ENCODE results near the gene ALDOC. TPM values are rescaled to one million over a fixed set of nuclear protein-coding genes. Genes with fewer than 3 reads are reported as not detected.

ALDOC gene
- total RNA-seq (2014; rRNA removed; shearing (Covaris generic)), result 157 and 183 TPM in 2 replicates
- 33.3 and 33.5 TPM in 2 replicates for polyA plus RNA-seq (2016; fragmentation: Nextera tagmentation; extraction: Ambion mirVana)
- long read RNA-seq, transcript ALDOC-201 (9 exons, 1,982 nt), result major isoform, 22 of 25 reads
- long read RNA-seq, partial matches to known transcripts, result 0 of 25 reads
- long read RNA-seq, other reads (novel, unspliced or antisense), result 2 of 25 reads

DNA sequence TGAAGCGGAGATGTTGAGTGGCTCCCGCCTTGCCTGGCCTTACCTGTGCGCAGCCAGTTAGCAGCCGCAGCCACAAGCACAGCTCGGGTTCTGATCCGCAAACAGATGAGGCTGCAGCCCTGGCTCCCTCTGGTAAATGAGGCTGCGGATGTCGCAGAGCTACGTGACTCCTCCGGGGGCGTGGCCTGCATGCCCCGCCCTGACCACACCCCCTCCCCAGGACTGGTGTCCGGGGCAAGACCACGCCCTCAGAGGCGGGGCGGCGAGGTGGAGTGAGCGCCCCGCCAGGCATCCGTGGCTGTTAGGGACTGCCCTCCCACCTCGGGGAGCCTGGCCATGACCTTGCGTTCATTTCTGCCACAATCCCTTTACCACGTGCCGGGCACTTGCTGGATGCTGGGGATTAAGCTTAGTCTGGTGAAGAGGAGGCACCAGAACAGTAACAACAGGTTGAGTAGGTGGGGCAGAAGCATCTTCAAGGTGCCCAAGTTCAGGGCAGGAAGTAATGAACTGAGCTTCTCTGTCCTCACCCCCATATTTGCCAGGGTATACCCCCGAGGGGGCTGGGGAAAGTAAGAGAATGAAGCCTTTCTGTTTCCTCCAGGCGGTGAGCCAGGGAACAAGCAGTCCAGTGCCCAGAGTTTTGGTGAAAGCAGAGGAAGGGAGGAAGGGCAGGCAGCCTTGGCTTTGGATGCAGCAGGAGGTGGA lies at the start of gene ALDOC:
Gene ALDOC, minus strand, starts transcription at position 138 of the 708 bp plus-strand sequence. CDS start 1,363 bp downstream, outside the sequence.
- DNase-seq (ENCODE audit: low spot score) (peak; percentile 99), ATAC-seq (peak; percentile 88)
- Mint-ChIP-seq H3K27me3 (ENCODE audit: insufficient read depth, low read depth, poor library complexity) (peaks cover 15% of the 10 kb centered on the region), H3K27ac (peak within 1 kb of the TSS; percentile 93), H3K4me3 (peak within 1 kb of the TSS; percentile 72), H3K4me1 (peaks cover 22% of the 10 kb centered on the region), H3K36me3 (ENCODE audit: low read depth) (peaks cover 46% of the 10 kb centered on the region), H3K9me3 (no peaks in the 10 kb centered on the region)
- 0 out of 2 replicates have a peak, but pooled peaks cover 2% of the 10 kb centered on the region for H4K20me1 ChIP-seq (replicated peaks; ENCODE audit: insufficient read depth)
- TF ChIP-seq, protein P1, sequence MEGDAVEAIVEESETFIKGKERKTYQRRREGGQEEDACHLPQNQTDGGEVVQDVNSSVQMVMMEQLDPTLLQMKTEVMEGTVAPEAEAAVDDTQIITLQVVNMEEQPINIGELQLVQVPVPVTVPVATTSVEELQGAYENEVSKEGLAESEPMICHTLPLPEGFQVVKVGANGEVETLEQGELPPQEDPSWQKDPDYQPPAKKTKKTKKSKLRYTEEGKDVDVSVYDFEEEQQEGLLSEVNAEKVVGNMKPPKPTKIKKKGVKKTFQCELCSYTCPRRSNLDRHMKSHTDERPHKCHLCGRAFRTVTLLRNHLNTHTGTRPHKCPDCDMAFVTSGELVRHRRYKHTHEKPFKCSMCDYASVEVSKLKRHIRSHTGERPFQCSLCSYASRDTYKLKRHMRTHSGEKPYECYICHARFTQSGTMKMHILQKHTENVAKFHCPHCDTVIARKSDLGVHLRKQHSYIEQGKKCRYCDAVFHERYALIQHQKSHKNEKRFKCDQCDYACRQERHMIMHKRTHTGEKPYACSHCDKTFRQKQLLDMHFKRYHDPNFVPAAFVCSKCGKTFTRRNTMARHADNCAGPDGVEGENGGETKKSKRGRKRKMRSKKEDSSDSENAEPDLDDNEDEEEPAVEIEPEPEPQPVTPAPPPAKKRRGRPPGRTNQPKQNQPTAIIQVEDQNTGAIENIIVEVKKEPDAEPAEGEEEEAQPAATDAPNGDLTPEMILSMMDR (conservative IDR thresholded peaks at IDR 0.05; ENCODE audit: low read depth in 2 of 2), result no peak
- TF ChIP-seq, protein P2, sequence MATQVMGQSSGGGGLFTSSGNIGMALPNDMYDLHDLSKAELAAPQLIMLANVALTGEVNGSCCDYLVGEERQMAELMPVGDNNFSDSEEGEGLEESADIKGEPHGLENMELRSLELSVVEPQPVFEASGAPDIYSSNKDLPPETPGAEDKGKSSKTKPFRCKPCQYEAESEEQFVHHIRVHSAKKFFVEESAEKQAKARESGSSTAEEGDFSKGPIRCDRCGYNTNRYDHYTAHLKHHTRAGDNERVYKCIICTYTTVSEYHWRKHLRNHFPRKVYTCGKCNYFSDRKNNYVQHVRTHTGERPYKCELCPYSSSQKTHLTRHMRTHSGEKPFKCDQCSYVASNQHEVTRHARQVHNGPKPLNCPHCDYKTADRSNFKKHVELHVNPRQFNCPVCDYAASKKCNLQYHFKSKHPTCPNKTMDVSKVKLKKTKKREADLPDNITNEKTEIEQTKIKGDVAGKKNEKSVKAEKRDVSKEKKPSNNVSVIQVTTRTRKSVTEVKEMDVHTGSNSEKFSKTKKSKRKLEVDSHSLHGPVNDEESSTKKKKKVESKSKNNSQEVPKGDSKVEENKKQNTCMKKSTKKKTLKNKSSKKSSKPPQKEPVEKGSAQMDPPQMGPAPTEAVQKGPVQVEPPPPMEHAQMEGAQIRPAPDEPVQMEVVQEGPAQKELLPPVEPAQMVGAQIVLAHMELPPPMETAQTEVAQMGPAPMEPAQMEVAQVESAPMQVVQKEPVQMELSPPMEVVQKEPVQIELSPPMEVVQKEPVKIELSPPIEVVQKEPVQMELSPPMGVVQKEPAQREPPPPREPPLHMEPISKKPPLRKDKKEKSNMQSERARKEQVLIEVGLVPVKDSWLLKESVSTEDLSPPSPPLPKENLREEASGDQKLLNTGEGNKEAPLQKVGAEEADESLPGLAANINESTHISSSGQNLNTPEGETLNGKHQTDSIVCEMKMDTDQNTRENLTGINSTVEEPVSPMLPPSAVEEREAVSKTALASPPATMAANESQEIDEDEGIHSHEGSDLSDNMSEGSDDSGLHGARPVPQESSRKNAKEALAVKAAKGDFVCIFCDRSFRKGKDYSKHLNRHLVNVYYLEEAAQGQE (IDR thresholded peaks at IDR 0.05; ENCODE audit: unreplicated experiment), result no peak
- TF ChIP-seq, protein P3, sequence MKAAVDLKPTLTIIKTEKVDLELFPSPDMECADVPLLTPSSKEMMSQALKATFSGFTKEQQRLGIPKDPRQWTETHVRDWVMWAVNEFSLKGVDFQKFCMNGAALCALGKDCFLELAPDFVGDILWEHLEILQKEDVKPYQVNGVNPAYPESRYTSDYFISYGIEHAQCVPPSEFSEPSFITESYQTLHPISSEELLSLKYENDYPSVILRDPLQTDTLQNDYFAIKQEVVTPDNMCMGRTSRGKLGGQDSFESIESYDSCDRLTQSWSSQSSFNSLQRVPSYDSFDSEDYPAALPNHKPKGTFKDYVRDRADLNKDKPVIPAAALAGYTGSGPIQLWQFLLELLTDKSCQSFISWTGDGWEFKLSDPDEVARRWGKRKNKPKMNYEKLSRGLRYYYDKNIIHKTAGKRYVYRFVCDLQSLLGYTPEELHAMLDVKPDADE (IDR thresholded peaks at IDR 0.05), result no peak
- TF ChIP-seq POLR2AphosphoS5 (IDR thresholded peaks at IDR 0.05; ENCODE audit: low read depth), result peak; percentile 94
- no peak for TF ChIP-seq ZNF331 (CRISPR knock-in tag; IDR thresholded peaks at IDR 0.05; ENCODE audit: low read depth)
- TF ChIP-seq CREB1 (CRISPR knock-in tag; IDR thresholded peaks at IDR 0.05; ENCODE audit: low read depth), result peak; percentile 76
- no peak for TF ChIP-seq JUNB (IDR thresholded peaks at IDR 0.05; ENCODE audit: unreplicated experiment)
- no peak for TF ChIP-seq STAT1 (IDR thresholded peaks at IDR 0.05; ENCODE audit: unreplicated experiment)
- TF ChIP-seq EZH2phosphoT487 (IDR thresholded peaks at IDR 0.05; ENCODE audit: unreplicated experiment), result no peak
- TF ChIP-seq, protein P4, sequence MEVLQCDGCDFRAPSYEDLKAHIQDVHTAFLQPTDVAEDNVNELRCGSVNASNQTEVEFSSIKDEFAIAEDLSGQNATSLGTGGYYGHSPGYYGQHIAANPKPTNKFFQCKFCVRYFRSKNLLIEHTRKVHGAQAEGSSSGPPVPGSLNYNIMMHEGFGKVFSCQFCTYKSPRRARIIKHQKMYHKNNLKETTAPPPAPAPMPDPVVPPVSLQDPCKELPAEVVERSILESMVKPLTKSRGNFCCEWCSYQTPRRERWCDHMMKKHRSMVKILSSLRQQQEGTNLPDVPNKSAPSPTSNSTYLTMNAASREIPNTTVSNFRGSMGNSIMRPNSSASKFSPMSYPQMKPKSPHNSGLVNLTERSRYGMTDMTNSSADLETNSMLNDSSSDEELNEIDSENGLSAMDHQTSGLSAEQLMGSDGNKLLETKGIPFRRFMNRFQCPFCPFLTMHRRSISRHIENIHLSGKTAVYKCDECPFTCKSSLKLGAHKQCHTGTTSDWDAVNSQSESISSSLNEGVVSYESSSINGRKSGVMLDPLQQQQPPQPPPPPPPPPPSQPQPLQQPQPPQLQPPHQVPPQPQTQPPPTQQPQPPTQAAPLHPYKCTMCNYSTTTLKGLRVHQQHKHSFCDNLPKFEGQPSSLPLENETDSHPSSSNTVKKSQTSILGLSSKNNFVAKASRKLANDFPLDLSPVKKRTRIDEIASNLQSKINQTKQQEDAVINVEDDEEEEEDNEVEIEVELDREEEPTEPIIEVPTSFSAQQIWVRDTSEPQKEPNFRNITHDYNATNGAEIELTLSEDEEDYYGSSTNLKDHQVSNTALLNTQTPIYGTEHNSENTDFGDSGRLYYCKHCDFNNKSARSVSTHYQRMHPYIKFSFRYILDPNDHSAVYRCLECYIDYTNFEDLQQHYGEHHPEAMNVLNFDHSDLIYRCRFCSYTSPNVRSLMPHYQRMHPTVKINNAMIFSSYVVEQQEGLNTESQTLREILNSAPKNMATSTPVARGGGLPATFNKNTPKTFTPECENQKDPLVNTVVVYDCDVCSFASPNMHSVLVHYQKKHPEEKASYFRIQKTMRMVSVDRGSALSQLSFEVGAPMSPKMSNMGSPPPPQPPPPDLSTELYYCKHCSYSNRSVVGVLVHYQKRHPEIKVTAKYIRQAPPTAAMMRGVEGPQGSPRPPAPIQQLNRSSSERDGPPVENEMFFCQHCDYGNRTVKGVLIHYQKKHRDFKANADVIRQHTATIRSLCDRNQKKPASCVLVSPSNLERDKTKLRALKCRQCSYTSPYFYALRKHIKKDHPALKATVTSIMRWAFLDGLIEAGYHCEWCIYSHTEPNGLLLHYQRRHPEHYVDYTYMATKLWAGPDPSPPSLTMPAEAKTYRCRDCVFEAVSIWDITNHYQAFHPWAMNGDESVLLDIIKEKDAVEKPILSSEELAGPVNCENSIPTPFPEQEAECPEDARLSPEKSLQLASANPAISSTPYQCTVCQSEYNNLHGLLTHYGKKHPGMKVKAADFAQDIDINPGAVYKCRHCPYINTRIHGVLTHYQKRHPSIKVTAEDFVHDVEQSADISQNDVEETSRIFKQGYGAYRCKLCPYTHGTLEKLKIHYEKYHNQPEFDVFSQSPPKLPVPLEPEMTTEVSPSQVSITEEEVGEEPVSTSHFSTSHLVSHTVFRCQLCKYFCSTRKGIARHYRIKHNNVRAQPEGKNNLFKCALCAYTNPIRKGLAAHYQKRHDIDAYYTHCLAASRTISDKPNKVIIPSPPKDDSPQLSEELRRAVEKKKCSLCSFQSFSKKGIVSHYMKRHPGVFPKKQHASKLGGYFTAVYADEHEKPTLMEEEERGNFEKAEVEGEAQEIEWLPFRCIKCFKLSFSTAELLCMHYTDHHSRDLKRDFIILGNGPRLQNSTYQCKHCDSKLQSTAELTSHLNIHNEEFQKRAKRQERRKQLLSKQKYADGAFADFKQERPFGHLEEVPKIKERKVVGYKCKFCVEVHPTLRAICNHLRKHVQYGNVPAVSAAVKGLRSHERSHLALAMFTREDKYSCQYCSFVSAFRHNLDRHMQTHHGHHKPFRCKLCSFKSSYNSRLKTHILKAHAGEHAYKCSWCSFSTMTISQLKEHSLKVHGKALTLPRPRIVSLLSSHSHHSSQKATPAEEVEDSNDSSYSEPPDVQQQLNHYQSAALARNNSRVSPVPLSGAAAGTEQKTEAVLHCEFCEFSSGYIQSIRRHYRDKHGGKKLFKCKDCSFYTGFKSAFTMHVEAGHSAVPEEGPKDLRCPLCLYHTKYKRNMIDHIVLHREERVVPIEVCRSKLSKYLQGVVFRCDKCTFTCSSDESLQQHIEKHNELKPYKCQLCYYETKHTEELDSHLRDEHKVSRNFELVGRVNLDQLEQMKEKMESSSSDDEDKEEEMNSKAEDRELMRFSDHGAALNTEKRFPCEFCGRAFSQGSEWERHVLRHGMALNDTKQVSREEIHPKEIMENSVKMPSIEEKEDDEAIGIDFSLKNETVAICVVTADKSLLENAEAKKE (CRISPR knock-in tag; IDR thresholded peaks at IDR 0.05), result no peak
- no peak for TF ChIP-seq EZH2 (IDR thresholded peaks at IDR 0.05; ENCODE audit: low read depth, unreplicated experiment)
- no peak for TF ChIP-seq NANOG (IDR thresholded peaks at IDR 0.05; ENCODE audit: borderline replicate concordance)
- no peak for TF ChIP-seq ZNF114 (CRISPR knock-in tag; IDR thresholded peaks at IDR 0.05)
- no peak within 1 kb of the TSS for H2AFZ ChIP-seq
- peaks cover 33% of the 10 kb centered on the region for H3K36me3 ChIP-seq (ENCODE audit: insufficient read depth)
- H3K27me3 ChIP-seq (ENCODE audit: insufficient read depth), result peaks cover 4% of the 10 kb centered on the region; the same call in 1 of the 2 replicates
- H3K4me2 ChIP-seq, result peak within 1 kb of the TSS; percentile 78
- peak within 1 kb of the TSS; percentile 85 for H3K27ac ChIP-seq (ENCODE audit: low read depth)
- H3K4me3 ChIP-seq, result peak within 1 kb of the TSS; percentile 52
- peaks cover 18% of the 10 kb centered on the region; the same call in 1 of the 2 replicates for H3K4me1 ChIP-seq (ENCODE audit: insufficient read depth)
- H3K9me2 ChIP-seq (ENCODE audit: insufficient read depth), result no peaks in the 10 kb centered on the region
- peaks cover 18% of the 10 kb centered on the region for H3F3A ChIP-seq (replicated peaks; ENCODE audit: low read depth)
- H3K79me2 ChIP-seq (replicated peaks; ENCODE audit: insufficient read depth), result no peaks in the 10 kb centered on the region
